Aorta (tissue), 5 donors: ENCODE results near the gene ZNF106. TPM values are rescaled to one million over a fixed set of nuclear protein-coding genes. Genes with fewer than 3 reads are reported as not detected.

Source experiments
- ATAC-seq: fragments of 200-7000 bp; cut with Tn5 transposase; one replicate; pipeline ENCODE4 v1.9.1; 2022; ENCODE audit warnings: moderate library complexity; ENCODE audit not compliant: low FRiP score
- DNase-seq, 2 donors: peaks; one replicate each; pipeline ENCODE4 v3.0.0-alpha.2; 2020
- H3K27ac ChIP-seq, 2 donors: one replicate each; pipeline ENCODE4 v1.5.1; 2013; ENCODE audit warnings: low read length in 2 of 2, mild to moderate bottlenecking in 2 of 2, moderate library complexity in 2 of 2, control low read depth in 1 of 2, inconsistent platforms in 1 of 2, low read depth in 1 of 2
- H3K27me3 ChIP-seq, 2 donors: one replicate each; pipeline ENCODE4 v1.6.1; 2013; ENCODE audit warnings: control low read depth in 1 of 2, low read length in 1 of 2, mild to moderate bottlenecking in 1 of 2, moderate library complexity in 1 of 2; ENCODE audit not compliant: insufficient read depth in 2 of 2, control insufficient read depth in 1 of 2
- H3K36me3 ChIP-seq, 2 donors: one replicate each; pipeline ENCODE4 v1.6.1; 2013; ENCODE audit warnings: control low read depth in 1 of 2, low read length in 1 of 2, mild to moderate bottlenecking in 1 of 2; ENCODE audit not compliant: insufficient read depth in 2 of 2, control insufficient read depth in 1 of 2
- H3K4me1 ChIP-seq, 2 donors: one replicate each; pipeline ENCODE4 v1.6.1; 2013; ENCODE audit warnings: low read length in 2 of 2, control low read depth in 1 of 2, mild to moderate bottlenecking in 1 of 2, moderate library complexity in 1 of 2; ENCODE audit not compliant: insufficient read depth in 2 of 2, control insufficient read depth in 1 of 2
- H3K4me3 ChIP-seq, 2 donors: one replicate each; pipeline ENCODE4 v1.5.1; 2013; ENCODE audit warnings: low read length in 2 of 2, control low read depth in 1 of 2, mild to moderate bottlenecking in 1 of 2
- H3K9me3 ChIP-seq: one replicate; pipeline ENCODE4 v1.6.1; 2013; ENCODE audit warnings: mild to moderate bottlenecking, low read length; ENCODE audit not compliant: control insufficient read depth
- WGBS, 2 donors: extraction: QIAGEN DNeasy Blood & Tissue Kit; methylation state at CpG; one replicate each; pipeline ENCODE4 v1.1.7; 2013; 5-methylcytosine and 5-hydroxymethylcytosine counted together
- intact Hi-C, 2 donors: fragments of 100-400 bp; cut with DNase I; formaldehyde crosslinking; loops; one replicate each; pipeline versions ENCODE4 v1.14.2 to v1.15.0; 2022
- polyA plus RNA-seq, 2 donors: library from polyadenylated mRNA; stranded (reverse); fragments of 200-250 nt; gene quantifications; one replicate each; pipeline ENCODE4 v1.2.3, GENCODE V29; 2013
- total RNA-seq, 2 donors: library from RNA; stranded (reverse); fragmentation: NEBNext Ultra II Directional; extraction: Animal tissue kit (Norgen Biotek cat#: 25700); gene quantifications; one replicate each; pipeline ENCODE4 v1.2.1, GENCODE V29; 2021
- donor health status: healthy with polysubstance abuse.
- donor health status: Bipolar disorder and iron deficiency.
- donor health status: DM: no; HTN: no; CAD: no.
- donor health status: DM: no; HTN: no; CAD: no.
- donor health status: DM: yes; HTN: yes; CAD: no.

Gene ZNF106
- total and polyA plus RNA-seq, 4 donors, result 11.9 to 78.8 (median 53.6) TPM

DNA sequence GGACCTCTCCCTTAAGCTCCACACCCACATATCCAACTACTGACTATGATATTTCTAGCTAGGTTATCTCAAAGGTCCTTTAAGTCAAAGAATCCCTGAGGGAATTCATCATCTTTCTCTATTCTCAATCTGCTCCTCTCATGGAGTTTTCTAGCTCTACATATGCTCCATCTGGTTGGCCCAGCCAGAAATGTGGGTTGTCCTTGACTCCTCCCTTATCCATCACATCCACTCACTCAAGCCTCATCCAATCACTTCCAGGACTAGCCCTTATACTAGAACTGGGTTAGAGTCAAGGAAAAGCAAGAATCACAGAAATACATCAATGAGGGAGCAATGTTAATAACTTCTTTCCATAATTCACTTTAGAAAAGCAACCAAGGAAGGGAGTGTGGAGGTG, 45.4 kb downstream of the ZNF106 start:
- H3K27me3 ChIP-seq, result no peaks in the 10 kb centered on the region
- H3K36me3 ChIP-seq, result peaks cover 9 to 10% of the 10 kb centered on the region in 2 donors
- DNase-seq, result no peak
- no peaks in the 10 kb centered on the region for H3K9me3 ChIP-seq
- intact Hi-C loops, result no loop called here
- H3K4me1 ChIP-seq, result peaks cover 0 to 6% of the 10 kb centered on the region in 2 donors
- no peak overlapping the region for H3K27ac ChIP-seq
- no peak for ATAC-seq
- no peak overlapping the region for H3K4me3 ChIP-seq

- intact Hi-C loops, result no loop called here
- ATAC-seq, result no peak
- H3K4me1 ChIP-seq, result peaks cover 0 to 6% of the 10 kb centered on the region in 2 donors
- DNase-seq, result no peak
- no peak overlapping the region for H3K4me3 ChIP-seq
- H3K27ac ChIP-seq, result peak overlapping the region in 1 of 2 donors; percentile 29
- no peaks in the 10 kb centered on the region for H3K27me3 ChIP-seq
- H3K36me3 ChIP-seq, result peaks cover 9 to 10% of the 10 kb centered on the region in 2 donors
- no peaks in the 10 kb centered on the region for H3K9me3 ChIP-seq
- WGBS, 2 donors, result 84 to 85% methylated on average over 5 of the region's 5 CpGs
Observed at GRCh38 chr15:42444415-42445063, 46.4 kb downstream of the ZNF106 start.

DNA sequence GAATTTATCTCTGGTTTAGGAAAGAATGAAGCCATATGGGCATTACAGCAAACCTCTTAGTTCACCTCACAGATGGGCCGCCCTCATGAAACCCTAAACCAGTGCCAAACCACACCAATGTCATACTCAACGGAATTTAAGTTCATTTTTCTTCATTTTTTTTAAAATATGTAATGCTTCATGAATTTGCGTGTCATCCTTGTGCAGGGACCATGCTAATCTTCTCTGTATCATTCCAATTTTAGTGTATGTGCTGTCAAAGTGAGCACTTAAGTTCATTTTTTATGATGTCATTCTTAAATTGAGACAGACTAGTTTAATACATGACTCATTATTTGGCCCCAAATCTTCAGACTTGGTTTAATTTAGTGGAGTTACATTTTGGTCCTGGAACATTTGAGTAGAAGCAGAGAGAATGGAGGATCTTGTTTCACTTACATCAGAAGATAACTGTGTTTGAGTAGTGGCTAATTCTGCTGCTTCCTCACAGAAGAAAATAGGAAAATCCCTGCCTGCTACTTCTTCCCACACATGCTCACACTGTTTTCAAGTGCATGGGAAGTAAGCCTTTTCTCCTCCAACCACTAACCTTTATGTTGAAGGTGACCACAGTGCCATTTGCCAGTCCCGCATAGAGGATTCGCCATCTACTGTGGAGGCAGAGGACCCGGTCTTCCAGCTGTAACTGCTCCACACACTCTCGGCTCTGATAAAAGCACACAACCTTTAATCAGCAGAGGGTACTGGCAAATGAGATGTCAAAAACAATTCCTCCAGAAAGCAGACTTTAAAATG, 63.3 kb downstream of the ZNF106 start:
- no peaks in the 10 kb centered on the region for H3K9me3 ChIP-seq
- peaks cover 0 to 3% of the 10 kb centered on the region in 2 donors for H3K4me1 ChIP-seq
- no peaks in the 10 kb centered on the region for H3K27me3 ChIP-seq
- H3K36me3 ChIP-seq, result peaks cover 0 to 11% of the 10 kb centered on the region in 2 donors
- ATAC-seq (peak; percentile 48), DNase-seq (no peak)
- H3K4me3 ChIP-seq, result no peak overlapping the region
- intact Hi-C loops, result loop anchor here in 1 of 2 donors (5.0 kb wide), 1 partner anchor 40 kb away; no protein-coding TSS in a partner anchor
- peak overlapping the region; percentile 85 to 96 for H3K27ac ChIP-seq
- 37 to 42% methylated on average over 7 of the region's 7 CpGs for WGBS, 2 donors

GRCh38 chr15:42421376-42421775, 69.6 kb downstream of the ZNF106 start:
- H3K4me1 ChIP-seq, result no peaks in the 10 kb centered on the region
- no peak overlapping the region for H3K4me3 ChIP-seq
- peaks cover 5 to 15% of the 10 kb centered on the region in 2 donors for H3K36me3 ChIP-seq
- H3K27me3 ChIP-seq, result no peaks in the 10 kb centered on the region
- peak overlapping the region; percentile 61 to 89 for H3K27ac ChIP-seq
- DNase-seq, result no peak
- peak; percentile 66 for ATAC-seq
- no peaks in the 10 kb centered on the region for H3K9me3 ChIP-seq
- intact Hi-C loops, result loop anchor here in 1 of 2 donors (5.0 kb wide), 1 partner anchor 36 kb away; no protein-coding TSS in a partner anchor
- 7 to 10% methylated on average over 2 of the region's 2 CpGs for WGBS, 2 donors

- H3K9me3 ChIP-seq, result no peaks in the 10 kb centered on the region
- ATAC-seq, result no peak
- H3K4me1 ChIP-seq, result no peaks in the 10 kb centered on the region
- WGBS, 2 donors, result 75 to 83% methylated on average over 7 of the region's 7 CpGs
- H3K36me3 ChIP-seq, result peaks cover 5 to 15% of the 10 kb centered on the region in 2 donors
- no peak overlapping the region for H3K27ac ChIP-seq
- intact Hi-C loops, result no loop called here
- DNase-seq, result no peak
- H3K27me3 ChIP-seq, result no peaks in the 10 kb centered on the region
- H3K4me3 ChIP-seq, result no peak overlapping the region
Observed at GRCh38 chr15:42419369-42419768, 71.6 kb downstream of the ZNF106 start.

- DNase-seq, result no peak
- H3K27me3 ChIP-seq, result no peaks in the 10 kb centered on the region
- no peaks in the 10 kb centered on the region for H3K9me3 ChIP-seq
- intact Hi-C loops, result no loop called here
- no peak for ATAC-seq
- H3K4me1 ChIP-seq, result no peaks in the 10 kb centered on the region
- peaks cover 9 to 16% of the 10 kb centered on the region in 2 donors for H3K36me3 ChIP-seq
- WGBS, 2 donors, result 2 to 11% methylated on average over 2 of the region's 2 CpGs
- no peak overlapping the region for H3K4me3 ChIP-seq
- H3K27ac ChIP-seq, result peak overlapping the region in 1 of 2 donors; percentile 48
Observed at GRCh38 chr15:42413920-42414319, 77.0 kb downstream of the ZNF106 start.

DNA sequence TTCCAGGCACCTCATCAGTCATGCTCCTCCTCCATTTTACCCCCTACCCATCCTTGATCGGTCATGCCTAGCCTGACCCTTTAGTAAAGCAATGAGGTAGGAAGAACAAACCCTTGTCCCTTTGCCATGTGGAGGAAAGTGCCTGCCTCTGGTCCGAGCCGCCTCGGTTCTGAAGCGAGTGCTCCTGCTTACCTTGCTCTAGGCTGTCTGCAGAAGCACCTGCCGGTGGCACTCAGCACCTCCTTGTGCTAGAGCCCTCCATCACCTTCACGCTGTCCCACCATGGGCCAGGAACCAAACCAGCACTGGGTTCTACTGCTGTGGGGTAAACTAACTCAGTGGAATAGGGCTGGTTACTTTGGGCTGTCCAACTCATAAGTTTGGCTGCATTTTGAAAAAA, 79.1 kb downstream of the ZNF106 start:
- no peaks in the 10 kb centered on the region for H3K27me3 ChIP-seq
- intact Hi-C loops, result no loop called here
- no peak overlapping the region for H3K4me3 ChIP-seq
- H3K4me1 ChIP-seq, result no peaks in the 10 kb centered on the region
- ATAC-seq (no peak), DNase-seq (no peak)
- H3K27ac ChIP-seq, result no peak overlapping the region
- H3K36me3 ChIP-seq, result peaks cover 4 to 10% of the 10 kb centered on the region in 2 donors
- no peaks in the 10 kb centered on the region for H3K9me3 ChIP-seq
- 95 to 97% methylated on average over 7 of the region's 7 CpGs for WGBS, 2 donors

GRCh38 chr15:42409011-42409410, 81.9 kb downstream of the ZNF106 start:
- no peaks in the 10 kb centered on the region for H3K9me3 ChIP-seq
- no peak overlapping the region for H3K4me3 ChIP-seq
- H3K27me3 ChIP-seq, result no peaks in the 10 kb centered on the region
- DNase-seq (no peak), ATAC-seq (no peak)
- H3K36me3 ChIP-seq, result peaks cover 4 to 7% of the 10 kb centered on the region in 2 donors
- 83 to 87% methylated on average over 9 of the region's 9 CpGs for WGBS, 2 donors
- no peak overlapping the region for H3K27ac ChIP-seq
- no peaks in the 10 kb centered on the region for H3K4me1 ChIP-seq
- intact Hi-C loops, result no loop called here
